NOMO-1 treated with DMSO at 0.1 percent for 48 hours (cell line): ENCODE data around the gene HOXA6.
A peak's percentile ranks its signal among the peaks of the same experiment; 100 is the strongest.

Source experiments
- DNase-seq: peaks from one replicate; lab custom pipeline; 2025; ENCODE audit not compliant: unreplicated experiment; lab: John Stamatoyannopoulos, UW

The HOXA6 gene

GRCh38 chr7:27099453-27100370 is 47.9 kb downstream of the HOXA6 start:
- DNase-seq, result no peak

- no peak for DNase-seq
Measured at GRCh38 chr7:27098578-27099451, 48.8 kb downstream of the HOXA6 start.

GRCh38 chr7:27097686-27098577 is 49.6 kb downstream of the HOXA6 start:
- DNase-seq, result no peak

- DNase-seq, result peak; percentile 62
Measured at GRCh38 chr7:27096768-27097514, 50.6 kb downstream of the HOXA6 start.

- DNase-seq, result peak; percentile 93
Measured at GRCh38 chr7:27095897-27096767, 51.4 kb downstream of the HOXA6 start, which contains the start of gene HOXA1. Gene HOXA1 (minus strand): TSS chr7:27096000. CDS start chr7:27095912, 88 bp downstream.
